ENCODE results near the gene IFITM1. TPM values are rescaled to one million over a fixed set of nuclear protein-coding genes. Genes with fewer than 3 reads are reported as not detected.
A peak's percentile ranks its signal among the peaks of the same experiment; 100 is the strongest.

IFITM1 gene
- total and polyA plus RNA-seq, 2 of the 13 experiments (the other 11 are each of a cell fraction or from before 2014, with no cell fraction given) = 0.38 to 11.1 TPM

- H3K36me3 ChIP-seq (replicated peaks in 1 of 2; ENCODE audit: control insufficient read depth in 1 of 2, insufficient read depth in 2 of 2, low read length in 2 of 2) = no peaks in the 10 kb centered on the region
These were observed 19.0 kb downstream of the IFITM1 start for GRCh38 chr11:332651-333480.

More at GRCh38 chr11:332651-333480, 19.0 kb downstream of the IFITM1 start:
- intact Hi-C loops (cut with micrococcal nuclease; ENCODE audit: unreplicated experiment) = no loop called here
- CTCF ChIA-PET (ENCODE audit: low intra/inter-chr PET ratio, low total read pairs) = no interaction called here
- WGBS (ENCODE audit: low lambda C conversion rate) = 82% methylated on average over 18 of the region's 23 CpGs
- Histone ChIP-seq H3K9ac (ENCODE audit: insufficient read depth, low read depth, low read length) (no peak overlapping the region), H3K27me3 (ENCODE audit: control insufficient read depth in 1 of 2, insufficient read depth in 2 of 2, low read length in 2 of 2) (peaks cover 0 to 13% of the 10 kb centered on the region in 2 experiments; a peak in 3 of 5 replicates), H4K20me1 (ENCODE audit: insufficient read depth, low read length) (no peaks in the 10 kb centered on the region), H3K9me3 (ENCODE audit: low read length) (no peaks in the 10 kb centered on the region), H3K4me2 (ENCODE audit: low read depth, low read length) (no peak overlapping the region), H2AFZ (ENCODE audit: low read length) (no peak overlapping the region), H3K79me2 (ENCODE audit: insufficient read depth, low read length) (no peaks in the 10 kb centered on the region), H3K4me3 (replicated peaks in 1 of 3; ENCODE audit: insufficient read depth in 1 of 3, low read depth in 2 of 3, low read length in 3 of 3) (no peak overlapping the region), H3K27ac (ENCODE audit: extremely low read length, insufficient read depth, low read length) (no peak overlapping the region), H3K4me1 (ENCODE audit: insufficient read depth, low read length) (peaks cover 50% of the 10 kb centered on the region)
- TF ChIP-seq PTBP1 (IDR thresholded peaks at IDR 0.05; ENCODE audit: low read depth, low read length, poor library complexity, severe bottlenecking) (no peak), RBAK (CRISPR knock-in tag; IDR thresholded peaks at IDR 0.05) (peak; percentile 98), ZNF687 (CRISPR knock-in tag; IDR thresholded peaks at IDR 0.05) (0 out of 2 replicates have a peak, but pooled peaks have one; percentile 22), HMGXB3 (CRISPR knock-in tag; IDR thresholded peaks at IDR 0.05; ENCODE audit: borderline replicate concordance) (no peak)
- in situ Hi-C loops (cut with HindIII; ENCODE audit: extremely low pct_ligation_motif_present, low pct_unique_long_range_greater_than_20kb) = no loop called here
- no TSS peak for BruUV-seq (replicated peaks)
- no peak for ATAC-seq
- DNase-seq (ENCODE audit: low spot score) = no peak
- POLR2A ChIA-PET = interaction anchor here (1.1 to 1.2 kb wide), 2 partner anchors 16 to 23 kb away, joined by 3 read pairs; no protein-coding TSS in a partner anchor
- no peak for FAIRE-seq
